ENCODE data around the gene EIF3B. TPM values are rescaled to one million over a fixed set of nuclear protein-coding genes. Genes with fewer than 3 reads are reported as not detected.

Gene EIF3B
- total RNA-seq, 2 experiments from 2014 or later, result 181 to 225 TPM

DNA sequence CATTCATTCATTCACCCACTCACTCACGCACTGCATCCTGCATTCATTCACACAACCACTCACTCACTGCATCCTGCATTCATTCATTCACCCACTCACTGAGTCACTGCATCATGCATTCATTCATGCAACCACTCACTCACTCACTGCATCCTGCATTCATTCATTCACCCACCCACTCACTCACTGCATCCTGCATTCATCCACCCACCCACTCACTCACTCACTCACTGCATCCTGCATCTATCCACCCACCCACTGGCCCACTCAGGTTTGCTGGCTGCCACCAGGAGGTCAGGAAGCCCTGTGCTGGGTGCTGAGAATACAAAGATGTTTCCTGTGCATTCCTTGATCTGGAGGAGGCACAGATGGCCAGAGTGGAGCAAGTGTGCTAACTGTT, 38.0 kb upstream of the EIF3B start:
- BruUV-seq (replicated peaks), result no TSS peak
- Histone ChIP-seq H3K4me1 (ENCODE audit: insufficient read depth, low read length, poor library complexity, severe bottlenecking) (peaks cover 28% of the 10 kb centered on the region), H3K9me3 (ENCODE audit: low read length) (no peaks in the 10 kb centered on the region), H3K4me3 (ENCODE audit: low read depth, low read length, poor library complexity, severe bottlenecking) (no peak overlapping the region), H3K4me2 (ENCODE audit: low read length) (no peak overlapping the region), H3K9me2 (ENCODE audit: insufficient read depth, low read length) (no peaks in the 10 kb centered on the region), H2AFZ (ENCODE audit: low read length) (no peak overlapping the region), H3K79me2 (ENCODE audit: insufficient read depth, low read depth, low read length) (peaks cover 16% of the 10 kb centered on the region; the same call in 1 of the 2 replicates), H4K20me1 (ENCODE audit: insufficient read depth, low read length) (no peaks in the 10 kb centered on the region), H3K27ac (ENCODE audit: low read depth, low read length, poor library complexity, severe bottlenecking) (no peak overlapping the region), H3K36me3 (ENCODE audit: insufficient read depth, low read length) (no peaks in the 10 kb centered on the region)
- POLR2A ChIA-PET, result no interaction called here
- intact Hi-C loops (cut with micrococcal nuclease; ENCODE audit: unreplicated experiment), result no loop called here
- DNase-seq (ENCODE audit: low spot score), result no peak
- CTCF ChIA-PET (ENCODE audit: unreplicated experiment), result no interaction called here
- TF ChIP-seq, protein P1, sequence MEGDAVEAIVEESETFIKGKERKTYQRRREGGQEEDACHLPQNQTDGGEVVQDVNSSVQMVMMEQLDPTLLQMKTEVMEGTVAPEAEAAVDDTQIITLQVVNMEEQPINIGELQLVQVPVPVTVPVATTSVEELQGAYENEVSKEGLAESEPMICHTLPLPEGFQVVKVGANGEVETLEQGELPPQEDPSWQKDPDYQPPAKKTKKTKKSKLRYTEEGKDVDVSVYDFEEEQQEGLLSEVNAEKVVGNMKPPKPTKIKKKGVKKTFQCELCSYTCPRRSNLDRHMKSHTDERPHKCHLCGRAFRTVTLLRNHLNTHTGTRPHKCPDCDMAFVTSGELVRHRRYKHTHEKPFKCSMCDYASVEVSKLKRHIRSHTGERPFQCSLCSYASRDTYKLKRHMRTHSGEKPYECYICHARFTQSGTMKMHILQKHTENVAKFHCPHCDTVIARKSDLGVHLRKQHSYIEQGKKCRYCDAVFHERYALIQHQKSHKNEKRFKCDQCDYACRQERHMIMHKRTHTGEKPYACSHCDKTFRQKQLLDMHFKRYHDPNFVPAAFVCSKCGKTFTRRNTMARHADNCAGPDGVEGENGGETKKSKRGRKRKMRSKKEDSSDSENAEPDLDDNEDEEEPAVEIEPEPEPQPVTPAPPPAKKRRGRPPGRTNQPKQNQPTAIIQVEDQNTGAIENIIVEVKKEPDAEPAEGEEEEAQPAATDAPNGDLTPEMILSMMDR (conservative IDR thresholded peaks at IDR 0.05; ENCODE audit: low read length), result no peak
- no peak for TF ChIP-seq EZH2phosphoT487 (IDR thresholded peaks at IDR 0.05; ENCODE audit: borderline replicate concordance, low read depth, low read length)

DNA sequence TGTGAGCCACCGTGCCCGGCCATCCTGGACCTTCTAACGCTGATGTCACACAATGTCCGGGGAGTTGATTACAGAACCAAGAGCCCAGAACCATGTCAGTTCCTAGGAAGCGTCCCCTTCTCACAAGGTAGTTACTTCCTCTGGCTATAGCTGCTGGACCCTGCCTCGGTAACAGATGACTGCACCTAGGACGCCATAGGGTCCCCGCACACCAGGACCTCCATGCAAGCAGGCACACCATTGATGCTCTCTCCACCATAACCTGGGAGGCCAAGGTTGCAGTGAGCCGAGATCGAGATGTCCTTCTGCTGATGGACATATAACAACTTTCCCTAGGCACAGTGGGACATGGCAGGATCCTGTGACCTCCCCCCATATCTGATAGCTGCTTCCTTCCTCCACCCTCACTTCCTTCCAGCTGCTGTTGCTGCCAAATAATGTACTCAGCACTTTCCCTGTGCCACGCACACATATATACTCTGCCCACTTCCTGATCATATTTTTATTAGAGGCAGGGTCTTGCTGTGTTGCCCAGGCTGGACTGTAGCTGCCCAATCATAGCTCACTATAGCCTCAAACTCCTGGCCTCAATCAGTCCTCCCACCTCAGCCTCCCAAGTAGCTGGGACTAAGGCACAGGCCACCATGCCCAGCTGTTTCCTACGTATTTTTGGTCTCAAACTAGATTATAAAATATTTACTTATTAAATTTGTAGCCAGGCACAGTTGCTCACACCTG, 36.9 kb upstream of the EIF3B start:
- ChIA-PET POLR2A (interaction anchor here (0.8 kb wide), 1 partner anchor 19 kb away, joined by 3 read pairs; no protein-coding TSS in a partner anchor), CTCF (ENCODE audit: unreplicated experiment) (no interaction called here)
- Histone ChIP-seq H3K4me2 (ENCODE audit: low read length) (no peak overlapping the region), H3K4me1 (ENCODE audit: insufficient read depth, low read length, poor library complexity, severe bottlenecking) (peaks cover 17% of the 10 kb centered on the region), H3K79me2 (ENCODE audit: insufficient read depth, low read depth, low read length) (peaks cover 7% of the 10 kb centered on the region; the same call in 1 of the 2 replicates), H3K27ac (ENCODE audit: low read depth, low read length, poor library complexity, severe bottlenecking) (no peak overlapping the region), H3K9me2 (ENCODE audit: insufficient read depth, low read length) (no peaks in the 10 kb centered on the region), H4K20me1 (ENCODE audit: insufficient read depth, low read length) (no peaks in the 10 kb centered on the region), H3K4me3 (ENCODE audit: low read depth, low read length, poor library complexity, severe bottlenecking) (no peak overlapping the region), H2AFZ (ENCODE audit: low read length) (no peak overlapping the region), H3K9me3 (ENCODE audit: low read length) (no peaks in the 10 kb centered on the region), H3K36me3 (ENCODE audit: insufficient read depth, low read length) (no peaks in the 10 kb centered on the region)
- intact Hi-C loops (cut with micrococcal nuclease; ENCODE audit: unreplicated experiment), result no loop called here
- TF ChIP-seq, protein P1 (conservative IDR thresholded peaks at IDR 0.05; ENCODE audit: low read length), result no peak
- TF ChIP-seq EZH2phosphoT487 (IDR thresholded peaks at IDR 0.05; ENCODE audit: borderline replicate concordance, low read depth, low read length), result no peak
- DNase-seq (ENCODE audit: low spot score), result no peak
- BruUV-seq (replicated peaks), result no TSS peak

DNA sequence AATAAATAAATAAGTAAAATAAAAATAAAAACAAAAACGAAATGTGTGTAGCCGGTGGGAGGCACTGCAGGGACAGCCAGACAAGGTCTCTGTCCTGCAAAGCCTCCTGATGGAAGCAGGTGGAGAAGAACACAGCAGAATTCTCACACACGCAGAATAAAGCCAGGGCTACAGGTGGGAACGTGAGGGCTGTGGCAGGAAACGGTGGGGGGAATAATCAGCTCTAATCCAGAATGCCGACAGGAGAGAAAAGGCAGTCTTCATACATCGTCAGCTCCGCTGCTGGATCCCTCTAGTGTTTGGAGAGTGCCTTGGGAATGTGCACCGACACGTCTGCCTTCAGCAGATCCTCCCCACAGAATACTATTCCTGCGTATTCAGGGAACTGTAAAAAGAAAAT, 33.6 kb upstream of the EIF3B start:
- Histone ChIP-seq H3K36me3 (ENCODE audit: insufficient read depth, low read length) (no peaks in the 10 kb centered on the region), H3K79me2 (ENCODE audit: insufficient read depth, low read depth, low read length) (no peaks in the 10 kb centered on the region), H3K4me1 (ENCODE audit: insufficient read depth, low read length, poor library complexity, severe bottlenecking) (peaks cover 7% of the 10 kb centered on the region), H4K20me1 (ENCODE audit: insufficient read depth, low read length) (no peaks in the 10 kb centered on the region), H3K4me2 (ENCODE audit: low read length) (no peak overlapping the region), H3K9me2 (ENCODE audit: insufficient read depth, low read length) (no peaks in the 10 kb centered on the region), H3K4me3 (ENCODE audit: low read depth, low read length, poor library complexity, severe bottlenecking) (no peak overlapping the region), H3K27ac (ENCODE audit: low read depth, low read length, poor library complexity, severe bottlenecking) (no peak overlapping the region), H3K9me3 (ENCODE audit: low read length) (no peaks in the 10 kb centered on the region), H2AFZ (ENCODE audit: low read length) (no peak overlapping the region)
- BruUV-seq (replicated peaks), result no TSS peak
- TF ChIP-seq EZH2phosphoT487 (IDR thresholded peaks at IDR 0.05; ENCODE audit: borderline replicate concordance, low read depth, low read length), result no peak
- TF ChIP-seq, protein P1 (conservative IDR thresholded peaks at IDR 0.05; ENCODE audit: low read length), result no peak
- ChIA-PET POLR2A (interaction anchor here (0.7 to 0.9 kb wide), 3 partner anchors 45 to 215 kb away, joined by 3 read pairs; no protein-coding TSS in a partner anchor), CTCF (ENCODE audit: unreplicated experiment) (no interaction called here)
- DNase-seq (ENCODE audit: low spot score), result no peak
- intact Hi-C loops (cut with micrococcal nuclease; ENCODE audit: unreplicated experiment), result no loop called here

All from OCI-LY7 (cell line).